ENCODE measurements around the gene SERPINB5.

The SERPINB5 gene

DNA sequence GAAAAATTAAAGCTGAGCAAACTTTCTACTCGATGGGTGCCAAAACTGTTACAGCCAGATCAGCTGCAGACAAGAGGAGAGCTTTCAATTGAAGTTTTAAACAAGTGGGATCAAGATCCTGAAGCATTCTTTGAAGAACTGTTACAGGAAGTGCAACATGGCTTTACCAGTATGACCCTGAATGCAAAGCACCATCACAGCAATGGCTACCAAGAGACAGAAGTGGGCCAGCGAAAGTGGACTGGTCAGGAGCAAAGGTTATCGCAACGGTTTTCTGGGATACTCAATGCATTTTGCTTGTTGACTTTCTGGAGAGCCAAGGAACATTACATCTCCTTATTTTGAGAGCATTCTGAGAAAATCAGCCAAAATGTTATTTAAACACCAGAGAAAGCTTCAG, 9.1 kb upstream of the SERPINB5 start:
- no peak overlapping the region for H3K9ac ChIP-seq (ENCODE audit: low read length)
- no peak overlapping the region for H3K27ac ChIP-seq (ENCODE audit: low read depth, low read length)
- no peaks in the 10 kb centered on the region for H3K9me3 ChIP-seq (ENCODE audit: control insufficient read depth, insufficient read depth, low read depth, low read length)
- no peaks in the 10 kb centered on the region for H3K36me3 ChIP-seq (ENCODE audit: control insufficient read depth, insufficient read depth, low read length)
- H3K4me3 ChIP-seq (ENCODE audit: low read depth, low read length): no peak overlapping the region
- H3K27me3 ChIP-seq (ENCODE audit: control insufficient read depth, insufficient read depth, low read length): no peaks in the 10 kb centered on the region
- no peaks in the 10 kb centered on the region for H3K4me1 ChIP-seq (ENCODE audit: control insufficient read depth, insufficient read depth, low read length)

DNA sequence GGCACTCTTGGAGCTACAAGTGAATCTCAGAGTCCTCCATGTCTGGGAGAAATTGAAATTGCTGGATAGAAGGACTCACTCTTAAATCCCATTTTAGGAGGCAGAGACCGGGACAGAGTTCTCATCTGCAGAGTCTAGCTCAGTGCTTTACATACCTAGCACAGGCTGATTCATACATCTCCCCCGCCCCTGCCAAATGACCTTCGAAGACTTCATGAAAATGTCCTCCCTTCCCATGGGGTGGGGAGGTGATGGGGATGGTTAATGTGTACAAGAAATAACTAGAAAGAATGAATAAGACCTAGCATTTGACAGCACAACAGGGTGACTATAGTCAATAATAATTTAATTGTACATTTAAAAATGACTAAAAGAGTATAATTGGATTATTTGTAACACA, 8.2 kb upstream of the SERPINB5 start:
- no peak overlapping the region for H3K9ac ChIP-seq (ENCODE audit: low read length)
- H3K36me3 ChIP-seq (ENCODE audit: control insufficient read depth, insufficient read depth, low read length): no peaks in the 10 kb centered on the region
- H3K27me3 ChIP-seq (ENCODE audit: control insufficient read depth, insufficient read depth, low read length): no peaks in the 10 kb centered on the region
- no peaks in the 10 kb centered on the region for H3K9me3 ChIP-seq (ENCODE audit: control insufficient read depth, insufficient read depth, low read depth, low read length)
- H3K4me3 ChIP-seq (ENCODE audit: low read depth, low read length): no peak overlapping the region
- no peak overlapping the region for H3K27ac ChIP-seq (ENCODE audit: low read depth, low read length)
- H3K4me1 ChIP-seq (ENCODE audit: control insufficient read depth, insufficient read depth, low read length): no peaks in the 10 kb centered on the region

DNA sequence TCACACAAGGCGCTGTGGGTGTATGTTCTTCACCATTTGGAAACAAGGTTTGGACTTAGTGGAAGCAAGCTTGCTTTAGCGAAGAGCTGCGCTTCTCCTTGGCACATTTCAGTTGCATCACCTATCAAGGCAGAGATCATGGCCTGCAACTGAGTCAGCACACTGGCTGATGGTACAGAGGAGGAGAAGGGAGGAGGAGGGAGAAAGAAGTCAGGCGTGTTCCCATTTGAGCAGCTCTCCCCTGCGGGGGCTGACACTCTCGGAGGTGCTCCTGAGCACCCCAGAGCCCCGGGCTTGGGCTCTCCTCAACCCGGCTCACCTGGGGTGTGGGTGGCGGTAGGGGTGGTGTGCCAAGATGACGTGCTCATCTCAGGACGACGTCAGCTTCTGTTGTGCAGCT, 6.0 kb upstream of the SERPINB5 start:
- Histone ChIP-seq H3K27ac (ENCODE audit: low read depth, low read length) (no peak overlapping the region), H3K4me3 (ENCODE audit: low read depth, low read length) (no peak overlapping the region), H3K36me3 (ENCODE audit: control insufficient read depth, insufficient read depth, low read length) (no peaks in the 10 kb centered on the region), H3K4me1 (ENCODE audit: control insufficient read depth, insufficient read depth, low read length) (no peaks in the 10 kb centered on the region), H3K9me3 (ENCODE audit: control insufficient read depth, insufficient read depth, low read depth, low read length) (no peaks in the 10 kb centered on the region), H3K9ac (ENCODE audit: low read length) (no peak overlapping the region), H3K27me3 (ENCODE audit: control insufficient read depth, insufficient read depth, low read length) (no peaks in the 10 kb centered on the region)

DNA sequence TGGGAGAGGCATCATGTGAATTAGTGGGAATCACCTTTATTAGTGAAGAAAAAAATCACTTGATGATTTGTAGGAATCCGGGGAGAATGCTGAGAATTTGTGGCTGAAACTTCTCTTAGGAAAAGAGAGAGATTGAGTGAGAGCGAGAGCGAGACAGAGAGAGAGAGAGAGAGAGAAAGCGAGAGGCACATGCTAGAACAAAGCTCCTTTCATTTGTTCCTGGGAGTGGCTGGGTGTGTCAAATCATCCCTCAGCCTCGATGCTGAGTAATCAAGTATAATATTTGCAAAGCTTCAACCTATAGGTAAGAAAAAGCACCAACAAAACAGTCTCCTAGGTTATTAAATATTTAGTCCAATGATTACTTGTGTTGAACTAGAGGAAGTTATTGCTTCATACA, 4.4 kb upstream of the SERPINB5 start:
- Histone ChIP-seq H3K4me1 (ENCODE audit: control insufficient read depth, insufficient read depth, low read length) (no peaks in the 10 kb centered on the region), H3K27ac (ENCODE audit: low read depth, low read length) (no peak overlapping the region), H3K36me3 (ENCODE audit: control insufficient read depth, insufficient read depth, low read length) (no peaks in the 10 kb centered on the region), H3K4me3 (ENCODE audit: low read depth, low read length) (no peak overlapping the region), H3K9ac (ENCODE audit: low read length) (no peak overlapping the region), H3K9me3 (ENCODE audit: control insufficient read depth, insufficient read depth, low read depth, low read length) (no peaks in the 10 kb centered on the region), H3K27me3 (ENCODE audit: control insufficient read depth, insufficient read depth, low read length) (no peaks in the 10 kb centered on the region)

DNA sequence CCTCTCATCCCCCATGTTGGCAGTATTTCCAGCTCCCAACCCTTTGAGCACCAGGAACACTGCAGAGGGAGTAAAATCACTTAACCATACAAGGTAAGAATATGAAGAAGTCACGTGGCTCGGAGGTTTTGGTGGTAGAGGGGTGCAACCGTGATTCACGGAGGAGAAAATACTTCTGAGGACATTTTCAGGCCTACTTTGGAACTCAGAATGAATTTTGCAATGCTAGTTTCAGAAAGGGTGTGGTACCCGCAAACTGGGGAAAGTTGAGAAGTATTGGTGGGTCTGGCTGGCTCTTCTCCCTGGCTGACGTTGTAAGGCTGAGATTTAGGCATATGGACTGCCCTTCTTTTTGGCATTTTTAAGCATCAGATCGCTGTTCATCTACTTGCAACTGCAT, 442 bp downstream of the SERPINB5 start:
- H3K4me1 ChIP-seq (ENCODE audit: control insufficient read depth, insufficient read depth, low read length): peaks cover 7% of the 10 kb centered on the region; the same call in 1 of the 2 replicates
- no peak overlapping the region for H3K9ac ChIP-seq (ENCODE audit: low read length)
- H3K27ac ChIP-seq (ENCODE audit: low read depth, low read length): no peak overlapping the region
- 0 out of 2 replicates have a peak overlapping the region, but pooled peaks have one; percentile 26 for H3K4me3 ChIP-seq (ENCODE audit: low read depth, low read length)
- H3K36me3 ChIP-seq (ENCODE audit: control insufficient read depth, insufficient read depth, low read length): no peaks in the 10 kb centered on the region
- H3K9me3 ChIP-seq (ENCODE audit: control insufficient read depth, insufficient read depth, low read depth, low read length): no peaks in the 10 kb centered on the region
- no peaks in the 10 kb centered on the region for H3K27me3 ChIP-seq (ENCODE audit: control insufficient read depth, insufficient read depth, low read length)

DNA sequence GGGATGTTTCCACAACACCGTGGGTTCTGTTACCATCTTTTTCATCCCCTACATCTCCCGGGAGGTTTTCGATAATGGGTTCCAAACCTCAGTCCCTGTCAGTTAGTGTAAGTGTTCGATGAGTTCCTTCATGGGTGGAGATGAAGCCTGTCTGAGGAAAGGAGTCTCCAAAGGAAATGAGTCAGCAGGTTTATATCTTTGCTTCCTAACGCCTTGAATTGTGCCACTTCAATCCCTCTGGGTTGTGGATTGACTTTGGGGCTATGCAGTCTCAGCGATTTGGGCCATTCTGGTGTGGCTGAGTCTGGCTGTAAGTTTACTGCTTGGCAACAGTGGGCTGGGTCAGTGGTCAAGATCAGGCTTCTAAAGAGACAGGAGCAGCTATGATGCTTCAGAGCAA, 1.2 kb downstream of the SERPINB5 start:
- Histone ChIP-seq H3K9me3 (ENCODE audit: control insufficient read depth, insufficient read depth, low read depth, low read length) (no peaks in the 10 kb centered on the region), H3K9ac (ENCODE audit: low read length) (no peak overlapping the region), H3K4me3 (ENCODE audit: low read depth, low read length) (no peak overlapping the region), H3K27ac (ENCODE audit: low read depth, low read length) (no peak overlapping the region), H3K36me3 (ENCODE audit: control insufficient read depth, insufficient read depth, low read length) (no peaks in the 10 kb centered on the region), H3K27me3 (ENCODE audit: control insufficient read depth, insufficient read depth, low read length) (no peaks in the 10 kb centered on the region), H3K4me1 (ENCODE audit: control insufficient read depth, insufficient read depth, low read length) (peaks cover 7% of the 10 kb centered on the region; the same call in 1 of the 2 replicates)

DNA sequence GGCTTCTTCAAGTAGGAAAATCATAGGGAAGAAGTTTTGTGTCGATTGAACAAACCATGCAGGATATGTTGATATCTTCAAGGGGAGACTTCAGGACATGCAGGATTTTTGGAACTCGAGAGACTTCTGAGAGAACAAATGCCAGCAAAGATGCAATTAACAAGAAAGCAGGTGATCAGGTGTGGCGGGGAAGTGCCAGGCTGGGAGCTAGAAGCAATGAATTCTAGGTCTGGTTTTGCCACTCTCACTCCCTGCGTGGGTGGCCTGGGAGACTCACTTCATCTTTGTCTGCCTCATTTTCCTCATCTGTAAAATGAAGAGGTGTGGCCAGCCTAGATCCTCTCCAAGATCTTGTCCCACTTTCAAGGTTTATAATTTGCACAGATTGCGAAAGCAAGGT, 3.1 kb downstream of the SERPINB5 start:
- H3K9ac ChIP-seq (ENCODE audit: low read length): no peak overlapping the region
- H3K4me1 ChIP-seq (ENCODE audit: control insufficient read depth, insufficient read depth, low read length): peaks cover 7% of the 10 kb centered on the region; the same call in 1 of the 2 replicates
- no peaks in the 10 kb centered on the region for H3K27me3 ChIP-seq (ENCODE audit: control insufficient read depth, insufficient read depth, low read length)
- H3K36me3 ChIP-seq (ENCODE audit: control insufficient read depth, insufficient read depth, low read length): no peaks in the 10 kb centered on the region
- H3K4me3 ChIP-seq (ENCODE audit: low read depth, low read length): no peak overlapping the region
- no peak overlapping the region for H3K27ac ChIP-seq (ENCODE audit: low read depth, low read length)
- H3K9me3 ChIP-seq (ENCODE audit: control insufficient read depth, insufficient read depth, low read depth, low read length): no peaks in the 10 kb centered on the region

DNA sequence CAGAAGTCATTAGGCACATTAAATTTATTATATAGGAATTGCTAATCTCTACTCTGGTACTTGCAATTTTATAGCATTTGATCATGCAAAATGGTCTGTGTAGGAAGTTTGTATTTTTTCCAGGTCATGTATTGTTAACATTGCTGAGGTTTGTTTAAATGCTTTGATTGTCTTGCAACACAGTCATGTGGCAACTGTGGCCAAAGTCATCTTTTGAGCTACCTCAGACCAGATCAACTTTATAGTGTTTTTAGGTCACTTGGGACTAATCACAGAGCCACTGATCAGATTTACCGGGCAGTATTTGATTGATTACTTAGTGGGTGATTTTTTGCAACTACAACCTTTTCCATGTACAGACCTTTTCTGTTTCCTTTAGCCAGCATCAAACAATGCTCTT, 3.7 kb downstream of the SERPINB5 start:
- Histone ChIP-seq H3K27me3 (ENCODE audit: control insufficient read depth, insufficient read depth, low read length) (no peaks in the 10 kb centered on the region), H3K36me3 (ENCODE audit: control insufficient read depth, insufficient read depth, low read length) (no peaks in the 10 kb centered on the region), H3K4me3 (ENCODE audit: low read depth, low read length) (no peak overlapping the region), H3K4me1 (ENCODE audit: control insufficient read depth, insufficient read depth, low read length) (peaks cover 7% of the 10 kb centered on the region; the same call in 1 of the 2 replicates), H3K9me3 (ENCODE audit: control insufficient read depth, insufficient read depth, low read depth, low read length) (no peaks in the 10 kb centered on the region), H3K27ac (ENCODE audit: low read depth, low read length) (no peak overlapping the region), H3K9ac (ENCODE audit: low read length) (no peak overlapping the region)

DNA sequence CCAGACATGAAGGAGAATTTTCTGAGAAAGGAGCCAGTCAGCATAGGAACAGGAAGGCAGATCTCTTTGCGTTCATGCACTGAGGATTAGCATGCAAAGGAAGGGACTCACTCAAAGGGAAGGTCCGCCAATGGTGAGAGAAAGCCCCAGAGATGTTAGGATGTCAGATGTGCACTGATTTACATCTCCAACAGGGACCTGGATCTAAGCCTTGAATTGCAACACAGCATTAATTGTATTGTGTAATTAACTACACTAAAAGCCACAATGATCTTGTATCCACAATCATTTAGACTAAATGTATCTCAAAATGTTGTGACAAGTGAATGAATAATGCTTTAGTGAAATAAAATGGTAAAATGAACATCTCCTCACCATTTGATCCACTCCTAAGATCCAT, 4.2 kb downstream of the SERPINB5 start:
- Histone ChIP-seq H3K4me3 (ENCODE audit: low read depth, low read length) (no peak overlapping the region), H3K27me3 (ENCODE audit: control insufficient read depth, insufficient read depth, low read length) (no peaks in the 10 kb centered on the region), H3K27ac (ENCODE audit: low read depth, low read length) (no peak overlapping the region), H3K9me3 (ENCODE audit: control insufficient read depth, insufficient read depth, low read depth, low read length) (no peaks in the 10 kb centered on the region), H3K9ac (ENCODE audit: low read length) (no peak overlapping the region), H3K4me1 (ENCODE audit: control insufficient read depth, insufficient read depth, low read length) (peaks cover 7% of the 10 kb centered on the region; the same call in 1 of the 2 replicates), H3K36me3 (ENCODE audit: control insufficient read depth, insufficient read depth, low read length) (no peaks in the 10 kb centered on the region)

DNA sequence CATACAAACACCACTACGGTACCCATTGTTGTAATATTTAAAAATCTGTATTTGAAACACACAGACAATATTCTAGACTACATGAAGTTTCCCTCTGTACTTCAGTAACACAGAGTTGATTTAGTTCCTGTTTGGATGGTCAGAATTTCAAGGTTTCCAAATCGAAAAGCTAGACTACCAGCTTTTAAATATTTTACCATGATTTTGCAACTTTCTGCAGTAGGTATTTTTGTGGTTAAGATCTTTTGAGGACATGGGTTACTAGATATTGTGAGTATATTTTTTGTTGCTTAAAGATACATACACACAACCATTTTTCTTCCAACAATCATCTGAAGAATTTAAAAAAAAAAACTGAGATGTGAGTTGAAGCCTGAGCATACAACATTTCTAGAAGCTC, 10.9 kb downstream of the SERPINB5 start:
- H3K27me3 ChIP-seq (ENCODE audit: control insufficient read depth, insufficient read depth, low read length): no peaks in the 10 kb centered on the region
- H3K9me3 ChIP-seq (ENCODE audit: control insufficient read depth, insufficient read depth, low read depth, low read length): no peaks in the 10 kb centered on the region
- H3K4me1 ChIP-seq (ENCODE audit: control insufficient read depth, insufficient read depth, low read length): no peaks in the 10 kb centered on the region
- H3K36me3 ChIP-seq (ENCODE audit: control insufficient read depth, insufficient read depth, low read length): no peaks in the 10 kb centered on the region
- no peak overlapping the region for H3K9ac ChIP-seq (ENCODE audit: low read length)
- no peak overlapping the region for H3K4me3 ChIP-seq (ENCODE audit: low read depth, low read length)
- H3K27ac ChIP-seq (ENCODE audit: low read depth, low read length): no peak overlapping the region

DNA sequence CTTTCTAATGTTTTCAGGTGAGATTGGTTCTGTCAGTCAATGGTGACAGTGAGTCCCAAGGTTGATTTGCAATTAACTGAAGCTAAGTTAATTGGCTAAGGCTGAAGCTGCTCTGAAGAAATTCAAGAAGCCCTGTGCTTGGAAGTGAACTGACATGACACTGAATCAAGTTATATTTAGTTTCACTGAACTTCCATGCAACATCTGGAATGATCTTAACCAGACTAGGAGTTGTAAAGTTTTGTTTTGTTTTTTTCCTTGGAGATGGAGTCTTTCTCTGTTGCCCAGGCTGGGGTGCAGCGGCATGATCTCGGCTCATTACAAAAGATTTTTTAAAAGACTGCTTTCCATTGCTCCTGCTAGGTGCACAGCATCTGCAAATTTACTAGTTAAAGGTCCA, 11.4 kb downstream of the SERPINB5 start:
- no peak overlapping the region for H3K9ac ChIP-seq (ENCODE audit: low read length)
- H3K4me1 ChIP-seq (ENCODE audit: control insufficient read depth, insufficient read depth, low read length): no peaks in the 10 kb centered on the region
- H3K27me3 ChIP-seq (ENCODE audit: control insufficient read depth, insufficient read depth, low read length): no peaks in the 10 kb centered on the region
- no peaks in the 10 kb centered on the region for H3K36me3 ChIP-seq (ENCODE audit: control insufficient read depth, insufficient read depth, low read length)
- H3K27ac ChIP-seq (ENCODE audit: low read depth, low read length): no peak overlapping the region
- H3K9me3 ChIP-seq (ENCODE audit: control insufficient read depth, insufficient read depth, low read depth, low read length): no peaks in the 10 kb centered on the region
- no peak overlapping the region for H3K4me3 ChIP-seq (ENCODE audit: low read depth, low read length)

DNA sequence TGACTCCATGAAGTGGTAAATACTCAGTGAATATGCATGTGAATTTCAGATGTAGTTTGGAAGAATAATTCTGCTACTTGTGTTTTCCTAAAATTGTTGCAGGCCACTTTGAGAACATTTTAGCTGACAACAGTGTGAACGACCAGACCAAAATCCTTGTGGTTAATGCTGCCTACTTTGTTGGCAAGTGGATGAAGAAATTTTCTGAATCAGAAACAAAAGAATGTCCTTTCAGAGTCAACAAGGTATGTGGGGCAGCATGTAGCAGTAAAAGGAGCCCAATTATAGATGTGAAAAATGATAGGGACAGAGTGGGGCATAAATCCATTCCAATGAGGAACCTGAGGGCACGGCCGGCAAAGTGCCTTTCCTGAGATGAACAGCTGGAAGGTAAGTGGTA, 16.1 kb downstream of the SERPINB5 start:
- no peaks in the 10 kb centered on the region for H3K4me1 ChIP-seq (ENCODE audit: control insufficient read depth, insufficient read depth, low read length)
- no peak overlapping the region for H3K9ac ChIP-seq (ENCODE audit: low read length)
- H3K36me3 ChIP-seq (ENCODE audit: control insufficient read depth, insufficient read depth, low read length): no peaks in the 10 kb centered on the region
- no peak overlapping the region for H3K4me3 ChIP-seq (ENCODE audit: low read depth, low read length)
- H3K9me3 ChIP-seq (ENCODE audit: control insufficient read depth, insufficient read depth, low read depth, low read length): no peaks in the 10 kb centered on the region
- no peak overlapping the region for H3K27ac ChIP-seq (ENCODE audit: low read depth, low read length)
- no peaks in the 10 kb centered on the region for H3K27me3 ChIP-seq (ENCODE audit: control insufficient read depth, insufficient read depth, low read length)

Measured in HUES6 (cell line).